ENCODE data around the gene C14orf180. TPM values are rescaled to one million over a fixed set of nuclear protein-coding genes. Genes with fewer than 3 reads are reported as not detected.

Gene C14orf180
- total RNA-seq, 3 donors from 2014 or later (not counting 1 experiment from before 2014, with no cell fraction given), result not detected

- H3K4me3 ChIP-seq (ENCODE audit: low read length), result no peak overlapping the region
- WGBS (ENCODE audit: insufficient coverage), result 74% methylated on average over 12 of the region's 13 CpGs
- H3K36me3 Mint-ChIP-seq, result no peaks in the 10 kb centered on the region
- no peaks in the 10 kb centered on the region for H3K27me3 ChIP-seq (ENCODE audit: control insufficient read depth, insufficient read depth, low read length)
- H3K4me3 Mint-ChIP-seq, result no peak overlapping the region
- no peaks in the 10 kb centered on the region for H3K9me3 ChIP-seq (ENCODE audit: control insufficient read depth, insufficient read depth, low read length)
- H3K4me1 ChIP-seq (ENCODE audit: control insufficient read depth, insufficient read depth, low read length), result no peaks in the 10 kb centered on the region
- no peaks in the 10 kb centered on the region for H3K4me1 Mint-ChIP-seq
- DNase-seq, result no peak
- H3K9me3 Mint-ChIP-seq, result no peaks in the 10 kb centered on the region
- H3K27ac Mint-ChIP-seq, result no peak overlapping the region
- no peaks in the 10 kb centered on the region for H3K36me3 ChIP-seq (ENCODE audit: control insufficient read depth, insufficient read depth, low read length)
- no peaks in the 10 kb centered on the region for H3K27me3 Mint-ChIP-seq (ENCODE audit: low read depth in 2 of 2)
- H3K27ac ChIP-seq (ENCODE audit: low read length), result no peak overlapping the region
- ATAC-seq, result no peak
- no peak for TF ChIP-seq CTCF (IDR thresholded peaks at IDR 0.05)
- intact Hi-C loops (cut with micrococcal nuclease), result no loop called here
Measured at GRCh38 chr14:104556256-104557021, 23.1 kb upstream of the C14orf180 start.

GRCh38 chr14:104557086-104557485 lies 22.5 kb upstream of the C14orf180 start:
- H3K9me3 Mint-ChIP-seq, result no peaks in the 10 kb centered on the region
- 80% methylated on average over 5 of the region's 5 CpGs for WGBS (ENCODE audit: insufficient coverage)
- no peak overlapping the region for H3K4me3 ChIP-seq (ENCODE audit: low read length)
- intact Hi-C loops (cut with micrococcal nuclease), result no loop called here
- no peaks in the 10 kb centered on the region for H3K4me1 ChIP-seq (ENCODE audit: control insufficient read depth, insufficient read depth, low read length)
- no peaks in the 10 kb centered on the region for H3K27me3 Mint-ChIP-seq (ENCODE audit: low read depth in 2 of 2)
- no peaks in the 10 kb centered on the region for H3K36me3 ChIP-seq (ENCODE audit: control insufficient read depth, insufficient read depth, low read length)
- H3K27ac Mint-ChIP-seq, result no peak overlapping the region
- no peak for TF ChIP-seq CTCF (IDR thresholded peaks at IDR 0.05)
- no peak for DNase-seq
- no peaks in the 10 kb centered on the region for H3K9me3 ChIP-seq (ENCODE audit: control insufficient read depth, insufficient read depth, low read length)
- no peak overlapping the region for H3K4me3 Mint-ChIP-seq
- H3K4me1 Mint-ChIP-seq, result no peaks in the 10 kb centered on the region
- H3K36me3 Mint-ChIP-seq, result no peaks in the 10 kb centered on the region
- no peak for ATAC-seq
- H3K27ac ChIP-seq (ENCODE audit: low read length), result no peak overlapping the region
- no peaks in the 10 kb centered on the region for H3K27me3 ChIP-seq (ENCODE audit: control insufficient read depth, insufficient read depth, low read length)

GRCh38 chr14:104557766-104558165 lies 21.8 kb upstream of the C14orf180 start:
- Mint-ChIP-seq H3K36me3 (no peaks in the 10 kb centered on the region), H3K4me3 (no peak overlapping the region), H3K9me3 (no peaks in the 10 kb centered on the region), H3K4me1 (no peaks in the 10 kb centered on the region), H3K27ac (no peak overlapping the region), H3K27me3 (ENCODE audit: low read depth in 2 of 2) (no peaks in the 10 kb centered on the region)
- Histone ChIP-seq H3K4me3 (ENCODE audit: low read length) (no peak overlapping the region), H3K9me3 (ENCODE audit: control insufficient read depth, insufficient read depth, low read length) (no peaks in the 10 kb centered on the region), H3K27me3 (ENCODE audit: control insufficient read depth, insufficient read depth, low read length) (no peaks in the 10 kb centered on the region), H3K4me1 (ENCODE audit: control insufficient read depth, insufficient read depth, low read length) (no peaks in the 10 kb centered on the region), H3K27ac (ENCODE audit: low read length) (no peak overlapping the region), H3K36me3 (ENCODE audit: control insufficient read depth, insufficient read depth, low read length) (no peaks in the 10 kb centered on the region)
- DNase-seq (no peak), ATAC-seq (no peak)
- no peak for TF ChIP-seq CTCF (IDR thresholded peaks at IDR 0.05)
- intact Hi-C loops (cut with micrococcal nuclease), result no loop called here
- 87% methylated on average over 1 of the region's 1 CpG for WGBS (ENCODE audit: insufficient coverage)
